IPS DF 6.9 (cell line): Measurements from ENCODE around the gene MPEG1.

Experiments used
- DNase-seq: peaks from one replicate; pipeline ENCODE4 v3.0.0-alpha.2; 2013; ENCODE audit warnings: low read depth, low spot score
- H3K27ac ChIP-seq: one replicate; pipeline ENCODE4 v1.5.1; 2013; ENCODE audit warnings: low read length, control low read depth
- H3K27me3 ChIP-seq: 2 replicates; pipeline ENCODE4 v1.6.1; 2013; ENCODE audit warnings: mild to moderate bottlenecking, low read length; ENCODE audit not compliant: control insufficient read depth, insufficient read depth
- H3K36me3 ChIP-seq: 2 replicates; pipeline ENCODE4 v1.6.1; 2013; ENCODE audit warnings: low read length; ENCODE audit not compliant: control insufficient read depth, insufficient read depth
- H3K4me1 ChIP-seq: 2 replicates; pipeline ENCODE4 v1.6.1; 2013; ENCODE audit warnings: low read length; ENCODE audit not compliant: control insufficient read depth, insufficient read depth
- H3K4me3 ChIP-seq: 2 replicates; pipeline ENCODE4 v1.5.1; 2013; ENCODE audit warnings: mild to moderate bottlenecking, low read length
- H3K9me3 ChIP-seq: 2 replicates; pipeline ENCODE4 v1.6.1; 2013; ENCODE audit warnings: low read length, inconsistent platforms; ENCODE audit not compliant: control insufficient read depth, insufficient read depth
- WGBS: extraction: QIAGEN DNeasy Blood & Tissue Kit; methylation state at CpG from one replicate; pipeline ENCODE4 v1.1.7; 2013; ENCODE audit warnings: mixed read lengths, missing lambda C conversion rate; ENCODE audit not compliant: insufficient read length, insufficient coverage; 5-methylcytosine and 5-hydroxymethylcytosine counted together

MPEG1 gene

DNA sequence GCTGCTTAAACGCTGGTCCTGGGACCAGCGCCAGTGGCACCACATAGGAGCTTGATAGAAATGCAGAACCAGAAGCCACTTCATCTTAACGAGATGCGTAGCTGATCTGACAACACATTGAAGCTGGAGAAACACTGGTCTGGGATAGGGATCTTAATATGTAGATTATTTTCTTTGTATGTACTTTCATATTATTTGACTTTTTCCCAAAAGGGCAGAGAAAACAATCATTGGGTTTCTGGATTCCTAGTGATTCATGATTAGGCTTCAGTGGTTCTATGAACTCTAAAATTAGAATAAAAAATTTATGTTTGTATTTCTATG, 12.3 kb downstream of the MPEG1 start:
- DNase-seq: no peak
- H3K36me3 ChIP-seq: peaks cover 5% of the 10 kb centered on the region; the same call in 1 of the 2 replicates
- H3K9me3 ChIP-seq: no peaks in the 10 kb centered on the region; the same call in 1 of the 2 replicates
- no peak overlapping the region for H3K27ac ChIP-seq
- no CpG with 5 or more reads among the region's 4 CpGs for WGBS
- H3K4me1 ChIP-seq: no peaks in the 10 kb centered on the region
- H3K27me3 ChIP-seq: no peaks in the 10 kb centered on the region
- H3K4me3 ChIP-seq: no peak overlapping the region

- Histone ChIP-seq H3K4me3 (no peak overlapping the region), H3K9me3 (no peaks in the 10 kb centered on the region; the same call in 1 of the 2 replicates), H3K36me3 (peaks cover 7% of the 10 kb centered on the region; the same call in 1 of the 2 replicates), H3K27me3 (no peaks in the 10 kb centered on the region), H3K4me1 (no peaks in the 10 kb centered on the region), H3K27ac (no peak overlapping the region)
- WGBS: no CpG with 5 or more reads among the region's 14 CpGs
- no peak for DNase-seq
Observed at GRCh38 chr11:59199546-59200422, 12.9 kb downstream of the MPEG1 start.

DNA sequence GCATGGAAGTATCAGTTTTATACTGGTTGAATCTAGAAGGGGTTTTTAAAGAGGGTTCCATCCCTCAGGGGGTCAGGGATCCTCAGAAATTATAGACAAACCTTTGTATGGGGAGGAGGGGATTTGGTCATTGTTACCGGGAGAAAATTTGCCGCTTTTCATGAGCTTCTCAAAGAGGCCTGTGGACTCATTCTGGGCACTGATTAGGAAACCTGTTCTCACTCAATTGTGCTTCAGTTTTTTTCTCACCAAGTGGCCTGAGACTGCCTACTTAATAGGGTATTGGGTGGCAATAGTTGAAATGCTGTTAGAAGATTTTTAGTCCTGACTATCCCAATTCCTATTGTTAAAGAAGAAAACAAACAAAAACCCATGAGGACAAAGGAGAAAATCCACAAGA, 14.0 kb downstream of the MPEG1 start:
- DNase-seq: no peak
- Histone ChIP-seq H3K36me3 (peaks cover 7% of the 10 kb centered on the region; the same call in 1 of the 2 replicates), H3K27ac (no peak overlapping the region), H3K4me3 (no peak overlapping the region), H3K9me3 (no peaks in the 10 kb centered on the region; the same call in 1 of the 2 replicates), H3K27me3 (no peaks in the 10 kb centered on the region), H3K4me1 (no peaks in the 10 kb centered on the region)
- WGBS: no CpG with 5 or more reads among the region's 2 CpGs

- Histone ChIP-seq H3K9me3 (no peaks in the 10 kb centered on the region; the same call in 1 of the 2 replicates), H3K4me3 (no peak overlapping the region), H3K27ac (no peak overlapping the region), H3K4me1 (no peaks in the 10 kb centered on the region), H3K27me3 (no peaks in the 10 kb centered on the region), H3K36me3 (peaks cover 7% of the 10 kb centered on the region; the same call in 1 of the 2 replicates)
- no CpG with 5 or more reads among the region's 9 CpGs for WGBS
- DNase-seq: no peak
Observed at GRCh38 chr11:59197991-59198390, 14.7 kb downstream of the MPEG1 start.

- Histone ChIP-seq H3K4me3 (no peak overlapping the region), H3K36me3 (peaks cover 7% of the 10 kb centered on the region; the same call in 1 of the 2 replicates), H3K27ac (no peak overlapping the region), H3K9me3 (no peaks in the 10 kb centered on the region; the same call in 1 of the 2 replicates), H3K4me1 (no peaks in the 10 kb centered on the region), H3K27me3 (no peaks in the 10 kb centered on the region)
- no peak for DNase-seq
- no CpG with 5 or more reads among the region's 2 CpGs for WGBS
Observed at GRCh38 chr11:59196777-59197176, 15.9 kb downstream of the MPEG1 start.

DNA sequence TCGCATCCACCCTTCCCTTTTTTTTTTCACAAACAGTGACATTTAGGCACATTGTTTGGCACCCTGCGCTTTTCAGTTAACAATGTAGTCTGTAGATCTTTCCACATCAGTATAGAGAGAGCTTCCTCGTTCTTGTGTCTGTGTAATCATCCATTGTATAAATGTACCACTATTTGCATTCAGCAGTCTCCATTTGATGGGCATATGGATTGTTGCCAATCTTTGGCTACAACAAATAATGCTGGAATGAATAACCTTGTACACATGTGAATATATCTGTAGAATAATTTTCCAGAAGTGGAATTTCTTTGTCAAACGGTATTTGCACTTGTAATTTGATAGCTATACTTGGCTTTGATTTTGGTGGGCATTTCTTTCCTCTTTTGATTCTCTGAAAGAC, 17.1 kb downstream of the MPEG1 start:
- H3K9me3 ChIP-seq: no peaks in the 10 kb centered on the region; the same call in 1 of the 2 replicates
- no peak overlapping the region for H3K27ac ChIP-seq
- peaks cover 7% of the 10 kb centered on the region; the same call in 1 of the 2 replicates for H3K36me3 ChIP-seq

DNA sequence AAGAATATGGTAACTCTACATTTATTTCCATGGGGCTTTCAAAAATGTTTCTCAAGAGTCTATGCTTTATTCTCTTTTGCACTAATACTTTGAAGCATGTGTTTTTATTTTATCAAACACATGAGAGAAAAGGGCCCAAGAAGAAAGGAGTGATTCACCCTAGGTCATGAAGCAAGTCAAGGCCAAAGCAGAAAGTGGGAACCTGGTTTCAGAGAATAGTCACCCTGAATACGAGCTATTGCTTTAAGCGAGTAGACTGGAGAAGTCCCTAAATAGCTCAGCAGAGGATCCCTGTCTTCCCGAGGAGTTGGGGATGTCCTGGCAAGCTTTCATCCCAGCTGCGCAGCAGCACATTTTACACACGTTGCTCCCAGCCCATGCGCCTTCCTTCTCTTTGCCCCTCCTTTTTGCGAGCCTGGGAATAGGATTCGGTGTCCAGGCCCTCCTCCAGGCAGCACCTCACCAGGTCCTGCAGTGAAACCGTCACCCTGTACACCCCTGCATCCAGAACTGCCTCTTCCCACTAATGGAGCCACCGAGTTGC, 19.1 kb downstream of the MPEG1 start:
- DNase-seq: no peak
- Histone ChIP-seq H3K36me3 (peaks cover 7% of the 10 kb centered on the region; the same call in 1 of the 2 replicates), H3K9me3 (no peaks in the 10 kb centered on the region; the same call in 1 of the 2 replicates), H3K4me3 (no peak overlapping the region), H3K4me1 (no peaks in the 10 kb centered on the region), H3K27me3 (no peaks in the 10 kb centered on the region), H3K27ac (no peak overlapping the region)
- no CpG with 5 or more reads among the region's 10 CpGs for WGBS

More for the DNA sequence above, 17.1 kb downstream of the MPEG1 start:
- H3K4me3 ChIP-seq: no peak overlapping the region
- H3K4me1 ChIP-seq: no peaks in the 10 kb centered on the region
- no peak for DNase-seq
- WGBS: no CpG with 5 or more reads among the region's 4 CpGs
- H3K27me3 ChIP-seq: no peaks in the 10 kb centered on the region

GRCh38 chr11:59192446-59193020, 20.2 kb downstream of the MPEG1 start:
- Histone ChIP-seq H3K27ac (no peak overlapping the region), H3K9me3 (no peaks in the 10 kb centered on the region; the same call in 1 of the 2 replicates), H3K4me3 (no peak overlapping the region), H3K27me3 (no peaks in the 10 kb centered on the region), H3K36me3 (peaks cover 7% of the 10 kb centered on the region; the same call in 1 of the 2 replicates), H3K4me1 (no peaks in the 10 kb centered on the region)
- no CpG with 5 or more reads among the region's 4 CpGs for WGBS
- DNase-seq: no peak

GRCh38 chr11:59191890-59192289, 20.8 kb downstream of the MPEG1 start:
- no peak overlapping the region for H3K27ac ChIP-seq
- no peak overlapping the region for H3K4me3 ChIP-seq
- no peaks in the 10 kb centered on the region for H3K4me1 ChIP-seq
- no CpG with 5 or more reads among the region's 8 CpGs for WGBS
- H3K27me3 ChIP-seq: no peaks in the 10 kb centered on the region
- no peak for DNase-seq
- H3K36me3 ChIP-seq: peaks cover 7% of the 10 kb centered on the region; the same call in 1 of the 2 replicates
- no peaks in the 10 kb centered on the region; the same call in 1 of the 2 replicates for H3K9me3 ChIP-seq

GRCh38 chr11:59191095-59191494, 21.6 kb downstream of the MPEG1 start:
- WGBS: no CpG with 5 or more reads among the region's 4 CpGs
- Histone ChIP-seq H3K27ac (no peak overlapping the region), H3K4me3 (no peak overlapping the region), H3K27me3 (no peaks in the 10 kb centered on the region), H3K36me3 (peaks cover 3% of the 10 kb centered on the region; the same call in 1 of the 2 replicates), H3K9me3 (no peaks in the 10 kb centered on the region; the same call in 1 of the 2 replicates), H3K4me1 (0 out of 2 replicates have a peak, but pooled peaks cover under 1% of the 10 kb centered on the region)
- no peak for DNase-seq
